ENCODE measurements around the gene FOXC1.

Gene FOXC1

DNA sequence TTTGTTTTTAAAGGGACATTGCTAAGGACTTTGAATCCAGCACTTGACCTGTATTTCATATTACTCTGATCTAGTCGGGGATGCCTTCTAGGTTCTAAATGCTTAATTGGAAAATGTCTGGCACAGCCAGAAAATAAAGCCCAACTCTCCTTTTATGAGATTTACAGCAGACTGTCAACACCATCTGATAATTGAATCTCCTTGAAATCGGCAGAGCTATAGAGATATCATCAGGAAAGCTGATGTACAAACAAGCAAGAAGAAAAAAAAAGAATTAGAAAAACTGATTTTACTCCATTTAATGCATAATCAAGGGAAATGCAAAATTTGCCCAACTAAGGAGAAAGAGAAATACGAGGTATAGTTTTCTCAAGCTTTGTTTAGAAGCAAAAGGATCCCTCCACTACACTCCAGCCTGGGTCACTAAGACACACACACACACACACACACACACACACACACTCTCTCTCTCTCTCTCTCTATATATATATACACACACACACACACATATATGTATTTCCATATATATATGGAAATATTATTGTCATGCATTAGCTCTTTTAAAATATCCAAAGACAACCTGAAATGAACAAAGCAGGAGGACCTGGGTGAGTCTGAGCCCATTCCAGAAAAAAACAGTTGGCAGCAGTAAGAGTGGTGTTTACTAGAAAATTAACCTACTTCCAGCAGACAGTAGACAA lies 9.5 kb upstream of the FOXC1 start:
- DNase-seq (ENCODE audit: low spot score) = no peak

GRCh38 chr6:1600764-1601157 lies 9.0 kb upstream of the FOXC1 start:
- DNase-seq (ENCODE audit: low spot score) = no peak

DNA sequence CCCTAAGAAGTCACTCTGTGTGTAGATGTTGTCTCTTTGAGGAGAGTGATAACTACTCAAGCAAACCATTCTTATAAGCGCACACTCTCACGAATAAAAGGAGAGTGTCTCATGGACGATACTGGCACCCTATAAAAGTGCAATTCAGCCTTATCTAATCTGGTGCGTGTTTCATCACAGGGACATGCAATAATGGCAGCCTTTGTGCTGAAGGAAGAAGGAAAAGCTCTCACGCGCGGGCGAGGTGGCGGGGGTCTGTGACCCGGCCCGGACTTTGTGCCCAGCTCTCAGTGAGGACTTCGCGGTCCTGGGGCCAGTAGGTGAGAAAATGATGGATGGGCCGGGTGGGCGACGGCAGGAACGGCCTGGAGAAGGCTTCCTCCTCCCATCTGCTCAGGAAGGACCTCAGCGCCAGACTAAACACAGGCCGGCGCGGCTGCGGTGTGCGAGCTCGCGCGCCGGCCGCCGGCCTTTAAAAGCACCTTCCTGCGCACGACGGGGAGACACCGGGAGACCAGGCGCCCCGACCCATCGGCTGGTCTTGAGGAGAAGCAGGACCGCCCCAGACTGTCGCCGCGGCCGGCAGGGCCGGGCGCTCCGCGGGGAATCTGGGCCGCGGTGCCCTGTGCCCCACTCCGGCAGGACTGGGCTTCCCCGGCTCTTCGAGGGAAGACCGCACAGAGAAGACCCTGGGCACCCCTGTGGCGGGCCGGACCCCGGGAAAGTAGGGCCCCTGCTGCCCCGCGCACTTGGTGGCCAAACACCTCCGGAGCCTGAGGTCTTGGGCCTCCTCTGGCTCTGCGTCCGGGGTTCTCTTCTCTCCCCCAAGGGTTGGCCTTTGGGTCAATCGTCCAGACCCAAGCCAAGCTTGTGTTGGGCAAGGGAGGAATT lies 8.3 kb upstream of the FOXC1 start:
- no peak for DNase-seq (ENCODE audit: low spot score)

DNA sequence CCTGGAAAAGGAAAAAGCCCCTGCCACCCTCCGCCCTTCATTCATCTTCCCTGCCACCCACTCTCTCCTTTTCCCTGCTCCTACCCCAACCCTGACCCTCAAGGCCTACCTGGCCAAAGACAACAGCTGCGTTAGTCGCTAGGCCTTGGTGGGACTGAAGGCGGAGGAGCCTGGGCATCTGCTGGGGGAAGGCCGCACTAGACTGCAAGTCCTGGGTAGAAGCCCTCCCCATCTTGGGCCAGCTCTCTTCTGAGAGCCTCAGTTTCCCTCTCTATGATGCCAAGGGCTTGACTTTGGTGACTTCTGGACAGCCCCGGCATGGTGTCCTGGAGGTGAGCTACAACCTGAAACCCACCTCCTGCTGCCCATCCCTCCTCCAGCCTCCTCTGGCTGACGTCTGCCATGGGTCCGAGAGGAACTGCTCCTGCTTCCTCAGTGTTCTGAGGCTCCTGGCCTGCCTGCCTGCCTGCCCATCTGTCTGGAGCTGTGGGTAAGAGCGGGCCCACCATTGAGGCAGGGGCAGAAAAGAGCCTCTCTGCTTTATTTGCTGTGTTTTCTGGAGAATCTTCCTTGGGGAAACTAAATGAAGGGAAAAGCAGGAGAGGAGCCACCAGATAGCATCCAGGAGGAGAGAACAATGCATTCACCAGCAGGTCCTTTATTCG lies 7.5 kb upstream of the FOXC1 start:
- no peak for DNase-seq (ENCODE audit: low spot score)

GRCh38 chr6:1603708-1604107 lies 6.0 kb upstream of the FOXC1 start:
- DNase-seq (ENCODE audit: low spot score) = no peak

DNA sequence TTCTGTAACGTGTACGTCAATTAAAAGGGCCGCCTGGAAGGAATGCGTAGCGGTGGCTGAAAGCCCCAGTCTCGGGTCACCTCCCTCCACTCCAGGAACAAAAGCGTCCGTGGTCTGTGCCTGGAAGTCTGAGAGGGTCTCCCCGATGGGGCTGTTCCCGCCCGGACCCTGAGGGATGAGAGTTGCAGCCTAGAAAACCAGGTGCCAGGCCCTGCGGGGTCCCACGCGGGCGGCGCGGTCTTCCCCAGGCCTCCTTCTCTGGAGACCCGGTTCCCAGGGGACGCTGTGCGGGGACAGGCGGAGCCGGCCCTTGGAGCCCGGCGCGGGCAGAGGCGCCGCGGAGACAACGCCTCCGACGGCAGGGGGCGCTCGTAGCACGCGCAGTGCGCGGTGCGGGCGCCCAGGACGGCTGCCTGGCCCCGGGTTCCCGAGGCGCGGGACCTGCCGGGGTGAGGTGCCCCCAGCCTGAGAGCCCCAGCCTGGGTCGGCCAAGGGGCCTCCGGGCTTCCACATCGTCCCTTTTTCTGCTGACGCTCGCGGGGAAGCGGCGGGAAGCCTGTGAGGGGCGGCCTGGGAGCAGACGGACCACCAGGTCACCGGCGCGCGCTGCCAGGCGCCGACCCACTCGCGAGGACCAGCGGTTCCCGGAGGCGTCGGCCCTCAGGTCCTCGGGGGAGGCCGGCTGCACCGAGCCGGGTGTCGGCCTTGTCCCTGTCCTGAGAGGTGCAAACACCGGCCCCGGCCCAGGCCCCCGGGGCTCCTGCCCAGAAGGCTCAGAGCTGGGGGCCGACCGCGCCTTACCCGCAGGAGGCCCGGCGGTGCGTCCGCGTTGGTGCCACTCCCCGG lies 5.3 kb upstream of the FOXC1 start:
- DNase-seq (ENCODE audit: low spot score) = no peak

- DNase-seq (ENCODE audit: low spot score) = no peak
Observed at GRCh38 chr6:1605004-1605892, 4.5 kb upstream of the FOXC1 start.

- DNase-seq (ENCODE audit: low spot score) = no peak
Observed at GRCh38 chr6:1605893-1606779, 3.6 kb upstream of the FOXC1 start.

- no peak for DNase-seq (ENCODE audit: low spot score)
Observed at GRCh38 chr6:1606780-1607515, 2.8 kb upstream of the FOXC1 start.

DNA sequence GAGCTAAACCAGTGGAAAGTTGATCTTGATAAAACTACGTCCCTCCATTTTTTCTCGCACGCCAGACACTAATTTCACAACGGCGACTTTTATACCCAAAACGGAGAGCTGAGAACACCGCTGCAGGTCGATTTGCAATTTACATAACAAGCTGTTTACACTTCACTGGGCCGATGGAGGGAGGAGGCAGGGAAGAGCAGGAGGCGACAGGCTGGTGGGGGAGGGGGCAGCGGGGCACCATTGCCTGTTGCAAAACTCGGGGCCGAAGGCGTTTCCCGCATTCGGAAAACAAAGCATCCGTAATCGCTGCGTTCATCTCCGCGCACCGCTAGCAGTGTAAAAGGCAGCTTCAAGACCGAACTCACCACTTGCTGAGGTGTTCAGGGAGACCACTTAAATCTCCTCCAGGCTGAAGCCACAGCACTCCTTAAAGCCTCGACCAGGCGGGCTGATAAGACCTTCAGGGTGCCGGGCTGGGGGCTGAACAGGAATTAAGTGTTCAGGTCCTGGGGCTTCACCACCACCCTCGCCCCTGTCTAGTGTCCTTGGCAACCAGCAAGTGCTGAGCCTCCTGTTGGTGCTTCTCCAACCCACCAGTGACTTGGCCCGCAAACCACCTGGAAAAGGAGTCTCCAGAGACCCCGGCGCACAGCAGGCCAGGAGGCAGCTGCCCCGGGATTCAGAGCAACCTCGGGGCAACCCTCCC lies 2.0 kb upstream of the FOXC1 start:
- no peak for DNase-seq (ENCODE audit: low spot score)

DNA sequence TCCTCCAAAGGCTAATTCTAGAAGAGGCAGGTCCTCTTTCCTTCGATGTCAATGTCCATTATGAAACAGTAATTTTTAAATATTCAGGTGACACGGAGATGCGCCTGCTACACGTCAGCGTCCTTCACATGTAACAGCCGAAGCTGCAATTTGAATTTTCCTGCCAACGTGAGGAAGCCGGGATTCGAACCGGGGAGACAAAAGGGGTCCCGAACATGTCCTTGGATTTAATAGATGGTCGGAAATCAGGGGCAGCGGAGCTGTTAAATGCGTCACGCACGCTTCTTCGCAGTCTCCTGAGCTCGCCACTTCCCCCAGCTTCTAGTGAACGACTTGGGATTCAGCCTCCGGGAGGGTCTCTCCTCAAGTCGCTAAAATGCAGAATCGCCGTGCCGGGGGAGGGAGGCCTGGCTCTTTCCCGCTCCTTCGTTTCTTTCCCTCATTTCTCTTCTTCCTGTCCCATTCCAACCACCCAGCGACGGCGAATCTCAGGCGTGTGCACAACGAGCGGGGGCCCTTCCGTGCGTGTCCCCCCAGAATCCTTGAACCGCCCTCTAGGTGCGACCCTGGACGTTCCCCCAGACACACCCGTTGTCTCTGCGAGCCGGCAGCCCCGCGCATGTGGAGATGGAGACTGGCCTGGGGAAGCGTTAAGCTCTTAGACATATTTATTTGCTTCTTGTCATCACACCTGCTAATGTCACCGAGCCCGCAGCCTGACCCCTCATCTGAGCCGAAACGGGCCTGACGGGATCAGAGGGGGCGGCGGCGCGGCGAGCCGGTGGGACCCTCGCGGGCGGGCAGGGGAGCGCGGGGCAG lies 1.3 kb upstream of the FOXC1 start:
- no peak for DNase-seq (ENCODE audit: low spot score)

- DNase-seq (ENCODE audit: low spot score) = no peak
Observed at GRCh38 chr6:1609041-1609647, 571 bp upstream of the FOXC1 start.

DNA sequence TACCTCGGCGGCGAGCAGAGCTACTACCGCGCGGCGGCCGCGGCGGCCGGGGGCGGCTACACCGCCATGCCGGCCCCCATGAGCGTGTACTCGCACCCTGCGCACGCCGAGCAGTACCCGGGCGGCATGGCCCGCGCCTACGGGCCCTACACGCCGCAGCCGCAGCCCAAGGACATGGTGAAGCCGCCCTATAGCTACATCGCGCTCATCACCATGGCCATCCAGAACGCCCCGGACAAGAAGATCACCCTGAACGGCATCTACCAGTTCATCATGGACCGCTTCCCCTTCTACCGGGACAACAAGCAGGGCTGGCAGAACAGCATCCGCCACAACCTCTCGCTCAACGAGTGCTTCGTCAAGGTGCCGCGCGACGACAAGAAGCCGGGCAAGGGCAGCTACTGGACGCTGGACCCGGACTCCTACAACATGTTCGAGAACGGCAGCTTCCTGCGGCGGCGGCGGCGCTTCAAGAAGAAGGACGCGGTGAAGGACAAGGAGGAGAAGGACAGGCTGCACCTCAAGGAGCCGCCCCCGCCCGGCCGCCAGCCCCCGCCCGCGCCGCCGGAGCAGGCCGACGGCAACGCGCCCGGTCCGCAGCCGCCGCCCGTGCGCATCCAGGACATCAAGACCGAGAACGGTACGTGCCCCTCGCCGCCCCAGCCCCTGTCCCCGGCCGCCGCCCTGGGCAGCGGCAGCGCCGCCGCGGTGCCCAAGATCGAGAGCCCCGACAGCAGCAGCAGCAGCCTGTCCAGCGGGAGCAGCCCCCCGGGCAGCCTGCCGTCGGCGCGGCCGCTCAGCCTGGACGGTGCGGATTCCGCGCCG lies 994 bp downstream of the FOXC1 start:
- no peak for DNase-seq (ENCODE audit: low spot score)

DNA sequence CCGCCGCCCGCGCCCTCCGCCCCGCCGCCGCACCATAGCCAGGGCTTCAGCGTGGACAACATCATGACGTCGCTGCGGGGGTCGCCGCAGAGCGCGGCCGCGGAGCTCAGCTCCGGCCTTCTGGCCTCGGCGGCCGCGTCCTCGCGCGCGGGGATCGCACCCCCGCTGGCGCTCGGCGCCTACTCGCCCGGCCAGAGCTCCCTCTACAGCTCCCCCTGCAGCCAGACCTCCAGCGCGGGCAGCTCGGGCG lies 1.5 kb downstream of the FOXC1 start:
- DNase-seq (ENCODE audit: low spot score) = no peak

DNA sequence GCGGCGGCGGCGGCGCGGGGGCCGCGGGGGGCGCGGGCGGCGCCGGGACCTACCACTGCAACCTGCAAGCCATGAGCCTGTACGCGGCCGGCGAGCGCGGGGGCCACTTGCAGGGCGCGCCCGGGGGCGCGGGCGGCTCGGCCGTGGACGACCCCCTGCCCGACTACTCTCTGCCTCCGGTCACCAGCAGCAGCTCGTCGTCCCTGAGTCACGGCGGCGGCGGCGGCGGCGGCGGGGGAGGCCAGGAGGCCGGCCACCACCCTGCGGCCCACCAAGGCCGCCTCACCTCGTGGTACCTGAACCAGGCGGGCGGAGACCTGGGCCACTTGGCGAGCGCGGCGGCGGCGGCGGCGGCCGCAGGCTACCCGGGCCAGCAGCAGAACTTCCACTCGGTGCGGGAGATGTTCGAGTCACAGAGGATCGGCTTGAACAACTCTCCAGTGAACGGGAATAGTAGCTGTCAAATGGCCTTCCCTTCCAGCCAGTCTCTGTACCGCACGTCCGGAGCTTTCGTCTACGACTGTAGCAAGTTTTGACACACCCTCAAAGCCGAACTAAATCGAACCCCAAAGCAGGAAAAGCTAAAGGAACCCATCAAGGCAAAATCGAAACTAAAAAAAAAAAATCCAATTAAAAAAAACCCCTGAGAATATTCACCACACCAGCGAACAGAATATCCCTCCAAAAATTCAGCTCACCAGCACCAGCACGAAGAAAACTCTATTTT lies 2.0 kb downstream of the FOXC1 start:
- DNase-seq (ENCODE audit: low spot score) = no peak

Measured in pons (tissue), 1 donor.